Measurements from ENCODE around the gene CTNNBL1.

DNA sequence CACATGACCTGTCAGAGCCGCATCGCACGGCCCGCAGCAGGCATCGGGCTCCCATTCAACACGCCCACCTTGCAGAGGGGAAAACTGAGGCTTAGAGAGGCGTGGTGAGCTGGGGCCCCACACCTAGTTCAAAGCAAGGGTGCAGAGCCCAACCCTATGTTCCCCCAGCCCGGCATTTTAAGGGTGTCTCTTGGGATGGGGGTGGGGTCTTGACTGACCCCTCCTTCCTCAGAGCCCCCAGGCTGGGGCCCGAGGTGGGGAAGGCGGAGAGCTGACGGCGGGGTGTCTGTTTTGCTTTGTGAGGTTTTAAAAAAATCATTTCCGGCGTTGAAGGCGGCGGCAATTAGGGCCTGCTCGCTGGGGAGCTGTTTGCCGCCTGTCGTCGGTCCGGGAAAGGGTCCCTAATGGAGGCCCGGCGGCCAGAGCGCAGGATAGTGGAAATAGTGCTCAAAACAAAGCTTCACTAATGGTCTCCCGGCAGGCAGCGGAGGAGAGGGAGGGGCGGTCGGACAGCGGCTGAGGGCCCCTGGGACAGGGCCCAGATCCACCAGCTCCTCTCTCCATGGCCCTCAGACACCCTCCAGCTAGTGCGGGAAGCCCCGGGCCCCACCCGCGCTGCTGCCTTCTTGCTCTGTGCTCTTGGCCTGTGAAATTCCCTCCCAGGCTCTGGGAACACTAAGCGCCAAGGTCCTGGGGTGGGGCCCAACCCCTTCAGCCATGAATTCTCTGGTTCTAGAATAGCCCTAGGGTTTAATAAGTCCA lies 221.0 kb downstream of the CTNNBL1 start:
- TF ChIP-seq, protein P1, sequence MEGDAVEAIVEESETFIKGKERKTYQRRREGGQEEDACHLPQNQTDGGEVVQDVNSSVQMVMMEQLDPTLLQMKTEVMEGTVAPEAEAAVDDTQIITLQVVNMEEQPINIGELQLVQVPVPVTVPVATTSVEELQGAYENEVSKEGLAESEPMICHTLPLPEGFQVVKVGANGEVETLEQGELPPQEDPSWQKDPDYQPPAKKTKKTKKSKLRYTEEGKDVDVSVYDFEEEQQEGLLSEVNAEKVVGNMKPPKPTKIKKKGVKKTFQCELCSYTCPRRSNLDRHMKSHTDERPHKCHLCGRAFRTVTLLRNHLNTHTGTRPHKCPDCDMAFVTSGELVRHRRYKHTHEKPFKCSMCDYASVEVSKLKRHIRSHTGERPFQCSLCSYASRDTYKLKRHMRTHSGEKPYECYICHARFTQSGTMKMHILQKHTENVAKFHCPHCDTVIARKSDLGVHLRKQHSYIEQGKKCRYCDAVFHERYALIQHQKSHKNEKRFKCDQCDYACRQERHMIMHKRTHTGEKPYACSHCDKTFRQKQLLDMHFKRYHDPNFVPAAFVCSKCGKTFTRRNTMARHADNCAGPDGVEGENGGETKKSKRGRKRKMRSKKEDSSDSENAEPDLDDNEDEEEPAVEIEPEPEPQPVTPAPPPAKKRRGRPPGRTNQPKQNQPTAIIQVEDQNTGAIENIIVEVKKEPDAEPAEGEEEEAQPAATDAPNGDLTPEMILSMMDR (IDR thresholded peaks at IDR 0.05; ENCODE audit: extremely low read depth in 1 of 2, insufficient read depth in 1 of 2, low read depth in 1 of 2, low read length in 2 of 2), result no peak
- TF ChIP-seq POLR2AphosphoS5 (IDR thresholded peaks at IDR 0.05; ENCODE audit: insufficient read depth, low read depth, low read length) (no peak), POLR2A (IDR thresholded peaks at IDR 0.05; ENCODE audit: low read depth, low read length) (no peak), EZH2 (IDR thresholded peaks at IDR 0.05; ENCODE audit: borderline replicate concordance, low read depth, low read length, severe bottlenecking) (peak; percentile 48)
